Fibroblast of lung (primary cell): ENCODE measurements around the gene OPN3.

Experiments used
- CTCF ChIP-seq, 2 donors: IDR thresholded peaks in 1 of 2; conservative IDR thresholded peaks in 1 of 2; 1 replicate in 1 of 2; 2 replicates in 1 of 2; pipeline ENCODE4 v1.5.1; 2011 to 2012; ENCODE audit warnings: low read length in 2 of 2, control low read depth in 1 of 2, inconsistent platforms in 1 of 2, low read depth in 1 of 2, mild to moderate bottlenecking in 1 of 2
- EZH2 ChIP-seq: IDR thresholded peaks from 2 replicates; pipeline ENCODE4 v1.5.1; 2012; ENCODE audit warnings: low read length, control low read depth, mild to moderate bottlenecking; ENCODE audit errors: missing control alignments

- no peak for TF ChIP-seq CTCF (conservative IDR thresholded peaks at IDR 0.05 in 1 of 2, IDR thresholded peaks at IDR 0.05 in 1 of 2; ENCODE audit: low read depth in 1 of 2, low read length in 2 of 2)
- no peak for TF ChIP-seq EZH2
Observed at GRCh38 chr1:241645199-241645598, 5.0 kb upstream of the OPN3 start.
